Keratinocyte (primary cell): ENCODE measurements around the gene ZNF134.

Experiments used
- CTCF ChIP-seq, 3 experiments: IDR thresholded peaks in 1 of 3; conservative IDR thresholded peaks in 1 of 3; optimal IDR thresholded peaks in 1 of 3; 2 replicates in 2 of 3; 3 replicates in 1 of 3; pipeline versions ENCODE3 to v1.5.1; 2011; ENCODE audit warnings: low read length in 3 of 3, mild to moderate bottlenecking in 3 of 3, moderate library complexity in 2 of 3, control low read depth in 1 of 3, inconsistent platforms in 1 of 3; ENCODE audit not compliant: insufficient read depth in 2 of 3; ENCODE audit errors: extremely low read depth in 1 of 3
- EZH2 ChIP-seq: IDR thresholded peaks from one replicate; pipeline ENCODE4 v1.6.1; 2012; ENCODE audit warnings: inconsistent platforms, mild to moderate bottlenecking, low read length, moderate library complexity

- TF ChIP-seq EZH2, result no peak
- TF ChIP-seq CTCF (optimal IDR thresholded peaks at IDR 0.05 in 1 of 3, IDR thresholded peaks at IDR 0.05 in 1 of 3, conservative IDR thresholded peaks at IDR 0.05 in 1 of 3; ENCODE audit: extremely low read depth in 1 of 3, insufficient read depth in 2 of 3, low read length in 3 of 3), result no peak
Measured at GRCh38 chr19:57615346-57615745, 1.3 kb downstream of the ZNF134 start.
